Fibroblast of lung (primary cell): ENCODE results near the gene WNT4. TPM values are rescaled to one million over a fixed set of nuclear protein-coding genes. Genes with fewer than 3 reads are reported as not detected.

ENCODE experiments used
- DNase-seq, 2 donors: peaks; one replicate each; pipeline versions ENCODE4 v3.0.0 to v3.0.0-alpha.2; 2010; ENCODE audit warnings: low read depth in 2 of 2
- H2AFZ ChIP-seq: 2 replicates; pipeline ENCODE4 v1.5.1; 2012; ENCODE audit warnings: low read length, control low read depth, inconsistent platforms
- H3K27ac ChIP-seq: 2 replicates; pipeline ENCODE4 v1.5.1; 2011; ENCODE audit warnings: low read length, control low read depth; ENCODE audit not compliant: insufficient read depth
- H3K27me3 ChIP-seq: 2 replicates; pipeline ENCODE4 v1.5.1; 2011; ENCODE audit warnings: mild to moderate bottlenecking, low read length; ENCODE audit not compliant: control insufficient read depth, insufficient read depth
- H3K36me3 ChIP-seq: 2 replicates; pipeline ENCODE4 v1.5.1; 2011; ENCODE audit warnings: low read length; ENCODE audit not compliant: control insufficient read depth, insufficient read depth
- H3K4me1 ChIP-seq: 2 replicates; pipeline ENCODE4 v1.5.1; 2011; ENCODE audit warnings: low read length; ENCODE audit not compliant: control insufficient read depth, insufficient read depth; ENCODE audit errors: extremely low read depth
- H3K4me2 ChIP-seq: 2 replicates; pipeline ENCODE4 v1.5.1; 2011; ENCODE audit warnings: low read length, control low read depth; ENCODE audit not compliant: insufficient read depth; ENCODE audit errors: extremely low read depth
- H3K4me3 ChIP-seq, 4 experiments: fragments of 200-600 bp in 1 of 4; sonication (generic) in 1 of 4; replicated peaks in 1 of 4; 2 replicates each; pipeline ENCODE4 v1.5.1; 2011 to 2016; ENCODE audit warnings: low read length in 4 of 4, low read depth in 3 of 4, mild to moderate bottlenecking in 3 of 4, control low read depth in 2 of 4, inconsistent platforms in 1 of 4, mixed read lengths in 1 of 4; ENCODE audit not compliant: insufficient read depth in 1 of 4; ENCODE audit errors: control extremely low read depth in 1 of 4
- H3K79me2 ChIP-seq: 2 replicates; pipeline ENCODE4 v1.5.1; 2012; ENCODE audit warnings: mild to moderate bottlenecking, low read length, inconsistent platforms; ENCODE audit not compliant: control insufficient read depth, insufficient read depth
- H3K9ac ChIP-seq: 2 replicates; pipeline ENCODE4 v1.5.1; 2011; ENCODE audit warnings: mild to moderate bottlenecking, low read length, control low read depth; ENCODE audit not compliant: insufficient read depth
- H3K9me3 ChIP-seq: 2 replicates; pipeline ENCODE4 v1.5.1; 2012; ENCODE audit warnings: low read depth, low read length; ENCODE audit not compliant: control insufficient read depth, insufficient read depth
- H4K20me1 ChIP-seq: 2 replicates; pipeline ENCODE4 v1.5.1; 2011; ENCODE audit warnings: low read length; ENCODE audit not compliant: control insufficient read depth, insufficient read depth; ENCODE audit errors: extremely low read depth
- EZH2 ChIP-seq: IDR thresholded peaks from 2 replicates; pipeline ENCODE4 v1.5.1; 2012; ENCODE audit warnings: low read length, control low read depth, mild to moderate bottlenecking; ENCODE audit errors: missing control alignments
- polyA plus RNA-seq, 2 donors: library from polyadenylated mRNA; depleted of rRNA in 1 of 2; stranded (reverse) in 1 of 2; unstranded in 1 of 2; fragments of >200 nt; gene quantifications; 2 replicates each; pipeline ENCODE4 v1.2.1, GENCODE V29; 2011 to 2012; ENCODE audit warnings: missing spikeins in 1 of 2
- total RNA-seq: library from RNA; depleted of rRNA; stranded (reverse); fragments of >200 nt; gene quantifications from 2 replicates; pipeline ENCODE4 v1.2.1, GENCODE V29; 2014
- TF ChIP-seq, protein P1 (sequence below), 2 donors: IDR thresholded peaks in 1 of 2; conservative IDR thresholded peaks in 1 of 2; 1 replicate in 1 of 2; 2 replicates in 1 of 2; pipeline ENCODE4 v1.5.1; 2011 to 2012; ENCODE audit warnings: low read length in 2 of 2, control low read depth in 1 of 2, inconsistent platforms in 1 of 2, low read depth in 1 of 2, mild to moderate bottlenecking in 1 of 2

WNT4 gene
- total and polyA plus RNA-seq, 2 donors (not counting 1 experiment from before 2014, with no cell fraction given), result under 0.01 TPM; not detected in 1

DNA sequence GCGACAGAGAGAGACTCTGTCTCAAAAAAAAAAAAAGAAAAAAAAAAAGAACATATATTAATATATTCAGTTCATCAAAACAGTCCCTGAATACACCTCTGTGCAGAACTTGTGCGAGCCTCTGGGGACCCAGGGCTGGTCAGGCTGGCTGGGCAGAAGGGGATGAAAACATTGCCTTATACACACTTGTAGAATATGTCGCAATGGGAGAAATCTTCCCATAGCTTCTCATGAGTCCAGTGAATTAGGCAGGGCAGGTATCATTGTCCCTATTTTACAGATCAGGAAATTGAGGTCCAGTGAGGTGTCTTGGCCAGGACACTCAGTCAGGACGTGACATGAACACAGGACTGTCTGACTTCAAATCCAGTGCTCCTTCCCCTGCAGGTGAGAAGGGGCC lies 12.6 kb upstream of the WNT4 start:
- Histone ChIP-seq H3K79me2 (no peaks in the 10 kb centered on the region), H3K4me1 (no peaks in the 10 kb centered on the region), H3K9ac (no peak overlapping the region), H3K27ac (no peak overlapping the region), H3K36me3 (no peaks in the 10 kb centered on the region), H2AFZ (no peak overlapping the region), H3K27me3 (peaks cover 5% of the 10 kb centered on the region), H3K4me3 (no peak overlapping the region), H3K4me2 (no peak overlapping the region), H4K20me1 (no peaks in the 10 kb centered on the region), H3K9me3 (no peaks in the 10 kb centered on the region)
- TF ChIP-seq EZH2, result no peak
- TF ChIP-seq, protein P1, sequence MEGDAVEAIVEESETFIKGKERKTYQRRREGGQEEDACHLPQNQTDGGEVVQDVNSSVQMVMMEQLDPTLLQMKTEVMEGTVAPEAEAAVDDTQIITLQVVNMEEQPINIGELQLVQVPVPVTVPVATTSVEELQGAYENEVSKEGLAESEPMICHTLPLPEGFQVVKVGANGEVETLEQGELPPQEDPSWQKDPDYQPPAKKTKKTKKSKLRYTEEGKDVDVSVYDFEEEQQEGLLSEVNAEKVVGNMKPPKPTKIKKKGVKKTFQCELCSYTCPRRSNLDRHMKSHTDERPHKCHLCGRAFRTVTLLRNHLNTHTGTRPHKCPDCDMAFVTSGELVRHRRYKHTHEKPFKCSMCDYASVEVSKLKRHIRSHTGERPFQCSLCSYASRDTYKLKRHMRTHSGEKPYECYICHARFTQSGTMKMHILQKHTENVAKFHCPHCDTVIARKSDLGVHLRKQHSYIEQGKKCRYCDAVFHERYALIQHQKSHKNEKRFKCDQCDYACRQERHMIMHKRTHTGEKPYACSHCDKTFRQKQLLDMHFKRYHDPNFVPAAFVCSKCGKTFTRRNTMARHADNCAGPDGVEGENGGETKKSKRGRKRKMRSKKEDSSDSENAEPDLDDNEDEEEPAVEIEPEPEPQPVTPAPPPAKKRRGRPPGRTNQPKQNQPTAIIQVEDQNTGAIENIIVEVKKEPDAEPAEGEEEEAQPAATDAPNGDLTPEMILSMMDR (conservative IDR thresholded peaks at IDR 0.05 in 1 of 2, IDR thresholded peaks at IDR 0.05 in 1 of 2; ENCODE audit: low read depth in 1 of 2, low read length in 2 of 2), result no peak
- DNase-seq, result no peak

DNA sequence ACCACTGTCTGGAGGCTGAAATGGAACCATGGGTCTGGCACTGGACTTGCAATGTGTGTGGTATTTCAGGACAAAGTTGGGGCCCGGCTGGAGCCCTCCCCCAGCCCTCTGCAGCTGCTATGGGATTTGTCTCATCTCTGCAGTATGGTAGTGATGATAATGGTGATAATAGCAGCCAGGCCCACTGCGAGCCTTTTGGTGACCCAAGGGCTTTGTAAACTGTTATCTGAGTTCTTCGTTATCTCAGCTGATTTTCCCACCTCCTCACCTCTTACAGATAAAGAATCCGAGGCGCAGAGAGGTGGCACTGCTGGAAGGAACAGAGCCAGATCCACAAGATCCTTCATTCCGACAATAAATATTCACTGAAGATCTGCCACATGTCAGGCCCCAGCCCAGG lies 11.7 kb upstream of the WNT4 start:
- DNase-seq, result no peak
- Histone ChIP-seq H3K9ac (no peak overlapping the region), H3K4me1 (no peaks in the 10 kb centered on the region), H3K4me2 (no peak overlapping the region), H3K9me3 (no peaks in the 10 kb centered on the region), H3K27ac (no peak overlapping the region), H3K27me3 (peaks cover 5% of the 10 kb centered on the region), H2AFZ (no peak overlapping the region), H3K36me3 (no peaks in the 10 kb centered on the region), H4K20me1 (no peaks in the 10 kb centered on the region), H3K4me3 (no peak overlapping the region), H3K79me2 (no peaks in the 10 kb centered on the region)
- TF ChIP-seq EZH2, result no peak
- TF ChIP-seq, protein P1 (conservative IDR thresholded peaks at IDR 0.05 in 1 of 2, IDR thresholded peaks at IDR 0.05 in 1 of 2; ENCODE audit: low read depth in 1 of 2, low read length in 2 of 2), result no peak

DNA sequence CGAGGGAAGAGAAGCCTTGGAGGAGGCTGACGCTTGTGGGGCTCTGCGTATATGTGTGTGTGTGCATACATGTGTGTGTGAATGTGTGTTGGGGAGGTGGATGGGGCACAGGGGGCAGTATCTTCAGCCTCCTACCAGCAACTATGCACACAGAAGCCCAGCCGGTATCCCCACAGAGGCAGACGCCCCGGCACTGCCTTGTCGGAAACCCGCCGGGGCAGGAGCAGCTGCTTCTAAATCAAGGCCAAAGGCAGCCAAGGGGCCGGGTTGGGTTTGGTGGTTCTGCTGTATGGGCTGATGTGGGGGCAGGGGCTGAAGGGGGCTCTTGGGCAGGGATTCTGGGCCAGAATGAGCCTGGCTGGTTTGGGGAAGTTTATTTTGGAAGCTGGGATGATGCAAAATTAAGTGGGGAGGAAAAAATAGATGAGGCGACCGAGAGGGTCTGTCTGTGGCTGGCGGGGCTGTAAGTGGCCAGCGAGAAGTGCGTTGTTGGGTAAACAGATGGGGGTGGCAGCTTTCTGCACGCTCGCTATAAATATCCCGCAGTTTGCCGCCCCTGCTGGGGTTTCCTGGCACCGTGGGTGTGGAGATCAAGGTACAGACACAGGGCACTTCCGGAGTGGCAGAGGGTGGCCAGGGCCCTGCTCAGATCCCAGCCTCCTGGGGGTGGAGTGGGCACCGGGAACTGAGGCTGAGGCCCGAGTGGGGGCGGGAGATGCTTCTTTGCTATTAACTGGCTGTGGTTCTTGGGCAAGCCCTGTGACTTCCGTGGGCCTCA lies 11.0 kb upstream of the WNT4 start:
- Histone ChIP-seq H3K9ac (no peak overlapping the region), H3K79me2 (no peaks in the 10 kb centered on the region), H3K4me1 (no peaks in the 10 kb centered on the region), H4K20me1 (no peaks in the 10 kb centered on the region), H3K36me3 (no peaks in the 10 kb centered on the region), H3K27ac (no peak overlapping the region), H3K4me2 (no peak overlapping the region), H3K4me3 (no peak overlapping the region), H2AFZ (no peak overlapping the region), H3K27me3 (peaks cover 5% of the 10 kb centered on the region), H3K9me3 (no peaks in the 10 kb centered on the region)
- DNase-seq, result no peak
- TF ChIP-seq, protein P1 (conservative IDR thresholded peaks at IDR 0.05 in 1 of 2, IDR thresholded peaks at IDR 0.05 in 1 of 2; ENCODE audit: low read depth in 1 of 2, low read length in 2 of 2), result no peak
- TF ChIP-seq EZH2, result no peak
